Measurements from ENCODE around the gene PLEKHH3.
A peak's percentile ranks its signal among the peaks of the same experiment; 100 is the strongest.

The PLEKHH3 gene

GRCh38 chr17:42676424-42677011 is at the start of gene PLEKHH3:
Gene PLEKHH3, minus strand, starts transcription at chr17:42676994. Its CDS starts 431 bp downstream, at chr17:42676563.
- FAIRE-seq, result no peak

DNA sequence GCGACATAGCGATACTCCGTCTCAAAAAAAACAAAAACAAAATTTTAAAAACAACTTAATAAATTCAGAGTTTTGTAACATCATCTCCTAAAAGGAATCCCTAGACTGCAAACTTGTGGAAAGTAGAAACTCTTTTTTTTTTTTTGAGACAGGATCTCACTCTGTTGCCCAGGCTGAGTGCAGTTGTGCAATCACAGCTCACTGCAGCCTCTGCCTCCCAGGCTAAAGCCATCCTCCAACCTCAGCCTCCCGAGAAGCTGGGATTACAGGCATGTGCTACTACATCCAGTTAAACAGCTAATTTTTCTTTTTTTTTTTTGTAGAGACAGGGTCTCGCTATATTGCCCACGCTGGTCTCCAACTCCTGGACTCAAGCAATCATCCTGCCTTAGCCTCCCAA is 48.3 kb upstream of the PLEKHH3 start:
- FAIRE-seq, result no peak

DNA sequence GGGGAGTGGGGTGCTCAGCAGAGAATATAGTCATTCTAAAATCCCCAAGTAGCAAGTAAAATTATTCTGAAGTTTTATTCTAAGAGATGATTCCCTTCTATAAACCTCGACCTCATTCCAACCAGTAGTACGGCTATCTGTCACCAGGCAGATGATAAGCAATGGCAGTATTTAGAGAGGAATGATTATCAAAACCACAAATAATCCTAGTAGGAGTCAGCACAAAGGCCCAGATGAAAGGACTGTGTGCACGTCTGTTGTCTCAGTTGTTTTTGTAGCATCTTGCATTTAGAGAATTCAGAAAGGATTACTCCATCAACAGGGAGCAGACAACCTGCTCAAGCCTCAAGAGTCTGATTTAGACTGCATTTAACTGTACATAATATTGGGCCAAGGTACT is 46.8 kb upstream of the PLEKHH3 start:
- no peak for FAIRE-seq

GRCh38 chr17:42720996-42721583 is 44.3 kb upstream of the PLEKHH3 start:
- peak; percentile 96 for FAIRE-seq

GRCh38 chr17:42709561-42709960 is 32.8 kb upstream of the PLEKHH3 start:
- FAIRE-seq, result no peak

GRCh38 chr17:42708588-42708987 is 31.8 kb upstream of the PLEKHH3 start:
- no peak for FAIRE-seq

- FAIRE-seq, result no peak
Measured at GRCh38 chr17:42706732-42707131, 29.9 kb upstream of the PLEKHH3 start.

DNA sequence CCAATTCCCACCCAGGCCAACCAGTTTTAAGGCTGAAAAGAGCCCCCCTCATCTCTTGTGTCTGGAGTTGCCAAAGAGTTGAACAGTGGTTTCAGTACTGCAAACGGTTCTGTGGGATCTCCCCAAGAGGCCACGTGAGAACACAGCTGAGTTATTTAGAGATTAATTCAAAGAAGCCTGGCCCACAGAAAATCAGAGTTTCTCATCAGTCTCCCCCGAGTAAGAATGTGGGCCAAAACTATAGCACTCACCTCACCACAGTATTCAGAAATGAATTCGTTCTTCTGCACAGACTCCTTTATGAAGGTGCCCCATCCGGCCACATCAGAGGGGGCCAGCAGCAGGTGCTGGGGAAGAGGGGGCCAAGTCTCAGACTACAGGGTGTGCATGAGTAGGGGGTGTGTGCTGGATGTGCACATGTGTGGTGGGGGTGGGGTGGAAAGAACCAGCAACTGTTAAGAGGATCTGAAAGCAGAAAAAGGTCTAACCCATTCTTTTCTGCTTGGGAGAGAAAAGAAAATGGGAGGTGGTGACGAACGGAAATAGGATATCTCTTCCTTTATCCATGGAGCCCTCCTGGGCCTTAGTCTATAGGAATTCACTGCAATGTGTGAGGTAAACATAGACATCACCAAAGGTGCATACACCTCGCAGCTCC is 28.2 kb upstream of the PLEKHH3 start:
- FAIRE-seq, result no peak

- no peak for FAIRE-seq
Measured at GRCh38 chr17:42704490-42704836, 27.7 kb upstream of the PLEKHH3 start.

DNA sequence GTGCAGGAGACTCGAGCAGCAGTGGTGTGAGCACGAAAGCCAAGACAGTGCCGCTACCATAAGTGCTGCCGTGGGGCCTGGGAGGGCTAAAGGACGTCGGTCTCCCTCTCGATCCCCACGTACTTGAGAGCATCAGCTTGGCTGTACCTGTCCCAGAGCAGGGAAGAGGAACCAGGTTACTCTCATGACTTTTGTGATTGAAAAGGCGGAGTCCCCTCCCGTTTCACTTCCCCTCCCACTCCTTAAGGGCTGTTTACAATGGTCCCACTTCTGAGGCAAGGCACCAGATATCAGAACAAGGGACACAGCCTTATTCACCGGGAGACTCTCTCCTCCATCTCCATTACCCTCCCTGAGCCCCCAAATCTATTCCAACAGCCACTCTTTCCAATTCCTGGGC is 25.7 kb upstream of the PLEKHH3 start:
- no peak for FAIRE-seq

GRCh38 chr17:42700586-42701289 is 23.9 kb upstream of the PLEKHH3 start:
- FAIRE-seq, result no peak

GRCh38 chr17:42699415-42699740 is 22.6 kb upstream of the PLEKHH3 start:
- FAIRE-seq, result no peak

DNA sequence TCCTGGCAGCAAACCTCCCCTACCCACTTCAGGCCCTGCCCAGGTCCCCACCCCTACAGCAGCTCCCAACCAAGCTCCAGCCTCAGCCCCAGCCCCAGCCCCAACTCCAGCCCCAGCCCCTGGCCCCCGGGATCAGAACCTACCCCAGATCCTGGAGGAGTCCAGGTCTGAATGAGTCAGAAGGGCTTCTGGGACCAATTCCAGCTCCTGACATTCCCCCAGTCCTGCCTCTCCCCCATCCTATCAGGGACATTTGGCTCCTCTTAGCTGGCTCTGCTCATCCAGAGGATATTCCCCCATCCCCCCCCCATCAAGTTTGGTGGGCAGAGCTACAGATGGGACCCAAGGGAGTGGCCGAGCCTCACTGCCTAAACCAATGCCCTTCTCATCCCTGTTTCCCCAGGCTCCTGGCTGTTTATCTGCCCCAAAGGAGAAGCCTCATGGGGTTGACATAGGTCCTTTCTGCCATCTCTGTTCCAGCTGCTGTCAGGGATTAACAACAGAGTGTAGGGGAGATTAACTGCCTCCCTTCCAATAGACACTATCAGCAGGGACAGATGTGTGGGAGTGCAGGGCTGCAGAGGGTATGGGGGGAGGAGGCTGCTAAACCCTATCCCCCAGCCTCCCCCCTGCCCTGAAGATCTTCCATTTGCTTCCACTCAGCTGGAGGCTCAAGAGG is 22.1 kb upstream of the PLEKHH3 start:
- FAIRE-seq, result no peak

DNA sequence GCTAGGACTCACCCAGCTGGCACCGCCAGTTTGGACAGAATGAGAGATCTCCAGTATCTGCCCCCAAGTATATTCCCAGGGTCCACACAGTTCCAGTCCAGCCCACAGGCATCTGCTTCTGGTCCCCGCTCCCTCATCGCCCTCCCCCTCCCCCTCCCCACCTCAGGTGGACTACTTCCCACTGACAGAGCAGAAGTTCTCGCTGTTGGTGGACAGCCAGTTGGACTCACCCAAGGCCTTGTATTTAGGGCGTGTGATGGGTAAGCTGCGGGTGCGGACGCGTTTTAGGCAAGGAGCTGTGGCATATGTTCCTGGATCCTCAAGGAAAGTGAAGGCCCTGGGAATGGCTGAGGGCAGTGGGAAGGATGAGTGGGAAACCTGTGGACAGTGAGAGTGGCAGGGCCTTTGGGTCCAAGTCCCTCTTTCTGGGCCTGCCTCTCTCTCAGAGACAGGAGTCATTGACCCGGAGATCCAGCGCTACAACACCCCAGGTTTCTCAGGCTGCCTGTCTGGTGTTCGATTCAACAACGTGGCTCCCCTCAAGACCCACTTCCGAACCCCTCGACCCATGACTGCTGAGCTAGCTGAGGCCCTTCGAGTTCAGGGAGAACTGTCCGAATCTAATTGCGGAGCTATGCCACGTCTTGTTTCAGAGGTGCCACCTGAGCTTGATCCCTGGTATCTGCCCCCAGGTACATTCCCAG is 20.5 kb upstream of the PLEKHH3 start:
- no peak for FAIRE-seq

GRCh38 chr17:42695500-42695899 is 18.7 kb upstream of the PLEKHH3 start:
- FAIRE-seq, result no peak

DNA sequence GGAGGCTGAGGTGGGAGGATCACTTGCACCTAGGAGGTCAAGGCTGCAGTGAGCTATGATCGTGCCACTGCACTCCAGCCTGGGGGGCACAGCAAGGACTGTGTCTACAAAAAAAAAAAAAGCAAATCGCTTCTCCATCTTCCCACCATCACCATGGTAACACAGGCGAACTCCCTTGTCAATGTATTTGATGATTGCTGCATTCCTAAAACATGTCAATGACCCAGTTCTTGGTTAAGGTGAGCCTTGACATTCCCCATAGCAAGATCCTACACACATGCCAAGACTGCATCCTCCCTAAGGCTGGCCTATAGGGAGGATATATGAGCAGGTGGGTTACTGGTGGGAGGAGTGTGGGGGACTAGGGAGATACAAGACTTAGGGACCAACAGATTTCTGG is 17.7 kb upstream of the PLEKHH3 start:
- no peak for FAIRE-seq

GRCh38 chr17:42692489-42692888 is 15.7 kb upstream of the PLEKHH3 start:
- FAIRE-seq, result no peak

DNA sequence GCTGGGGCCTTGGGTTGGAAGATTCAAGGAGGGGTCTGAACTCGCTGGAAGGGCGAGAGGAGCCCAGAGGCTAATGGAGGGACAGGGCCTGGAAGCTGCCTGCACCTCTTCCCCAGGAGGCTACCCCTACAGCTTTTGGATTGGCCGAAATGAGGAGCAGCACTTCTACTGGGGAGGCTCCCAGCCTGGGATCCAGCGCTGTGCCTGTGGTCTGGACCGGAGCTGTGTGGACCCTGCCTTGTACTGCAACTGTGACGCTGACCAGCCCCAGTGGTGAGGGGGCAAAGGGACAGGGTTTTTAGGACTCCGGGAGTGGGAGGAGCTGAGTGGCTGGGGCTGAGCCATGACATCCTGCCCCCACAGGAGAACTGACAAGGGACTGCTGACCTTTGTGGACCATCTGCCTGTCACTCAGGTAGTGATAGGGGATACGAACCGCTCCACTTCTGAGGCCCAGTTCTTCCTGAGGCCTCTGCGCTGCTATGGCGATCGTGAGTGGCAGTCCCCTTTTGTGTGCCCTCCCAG is 14.3 kb upstream of the PLEKHH3 start:
- no peak for FAIRE-seq

DNA sequence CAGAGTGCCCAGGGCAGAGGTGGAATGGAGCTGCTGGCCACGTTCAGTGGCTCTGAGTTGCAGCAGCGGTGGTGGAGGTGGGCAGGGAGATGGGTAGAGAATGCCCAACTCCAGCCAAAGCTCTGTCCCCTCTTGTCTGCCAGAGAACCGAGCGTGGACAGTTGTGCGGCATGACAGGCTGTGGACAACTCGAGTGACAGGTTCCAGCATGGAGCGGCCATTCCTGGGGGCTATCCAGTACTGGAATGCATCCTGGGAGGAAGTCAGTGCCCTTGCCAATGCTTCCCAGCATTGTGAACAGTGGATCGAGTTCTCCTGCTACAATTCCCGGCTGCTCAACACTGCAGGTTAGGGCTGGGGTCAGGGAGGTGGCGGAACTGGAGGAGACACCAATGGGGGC is 13.8 kb upstream of the PLEKHH3 start:
- no peak for FAIRE-seq

GRCh38 chr17:42687707-42688320 is 11.0 kb upstream of the PLEKHH3 start:
- FAIRE-seq, result no peak

GRCh38 chr17:42686520-42687128 is 9.8 kb upstream of the PLEKHH3 start:
- FAIRE-seq, result no peak

DNA sequence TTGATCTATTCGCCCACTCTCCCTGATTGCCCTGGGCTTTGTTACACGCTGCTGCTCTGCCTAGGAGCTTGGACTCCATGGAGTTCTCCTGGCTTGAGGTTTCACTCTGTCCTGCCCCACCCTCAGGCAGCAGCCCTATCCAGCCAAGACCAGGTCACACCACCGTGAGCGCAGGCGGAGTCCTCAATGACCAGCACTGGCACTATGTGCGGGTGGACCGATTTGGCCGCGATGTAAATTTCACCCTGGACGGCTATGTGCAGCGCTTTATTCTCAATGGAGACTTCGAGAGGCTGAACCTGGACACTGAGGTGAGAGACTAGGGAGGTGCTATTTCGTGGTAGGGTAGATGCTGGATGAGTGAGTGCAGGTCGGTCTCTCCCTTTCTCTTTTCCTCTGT is 9.0 kb upstream of the PLEKHH3 start:
- no peak for FAIRE-seq

Data from islet of Langerhans (tissue), 1 donor.